Measurements from ENCODE around the gene LRRK1. TPM values are rescaled to one million over a fixed set of nuclear protein-coding genes. Genes with fewer than 3 reads are reported as not detected.

The LRRK1 gene, protein sequence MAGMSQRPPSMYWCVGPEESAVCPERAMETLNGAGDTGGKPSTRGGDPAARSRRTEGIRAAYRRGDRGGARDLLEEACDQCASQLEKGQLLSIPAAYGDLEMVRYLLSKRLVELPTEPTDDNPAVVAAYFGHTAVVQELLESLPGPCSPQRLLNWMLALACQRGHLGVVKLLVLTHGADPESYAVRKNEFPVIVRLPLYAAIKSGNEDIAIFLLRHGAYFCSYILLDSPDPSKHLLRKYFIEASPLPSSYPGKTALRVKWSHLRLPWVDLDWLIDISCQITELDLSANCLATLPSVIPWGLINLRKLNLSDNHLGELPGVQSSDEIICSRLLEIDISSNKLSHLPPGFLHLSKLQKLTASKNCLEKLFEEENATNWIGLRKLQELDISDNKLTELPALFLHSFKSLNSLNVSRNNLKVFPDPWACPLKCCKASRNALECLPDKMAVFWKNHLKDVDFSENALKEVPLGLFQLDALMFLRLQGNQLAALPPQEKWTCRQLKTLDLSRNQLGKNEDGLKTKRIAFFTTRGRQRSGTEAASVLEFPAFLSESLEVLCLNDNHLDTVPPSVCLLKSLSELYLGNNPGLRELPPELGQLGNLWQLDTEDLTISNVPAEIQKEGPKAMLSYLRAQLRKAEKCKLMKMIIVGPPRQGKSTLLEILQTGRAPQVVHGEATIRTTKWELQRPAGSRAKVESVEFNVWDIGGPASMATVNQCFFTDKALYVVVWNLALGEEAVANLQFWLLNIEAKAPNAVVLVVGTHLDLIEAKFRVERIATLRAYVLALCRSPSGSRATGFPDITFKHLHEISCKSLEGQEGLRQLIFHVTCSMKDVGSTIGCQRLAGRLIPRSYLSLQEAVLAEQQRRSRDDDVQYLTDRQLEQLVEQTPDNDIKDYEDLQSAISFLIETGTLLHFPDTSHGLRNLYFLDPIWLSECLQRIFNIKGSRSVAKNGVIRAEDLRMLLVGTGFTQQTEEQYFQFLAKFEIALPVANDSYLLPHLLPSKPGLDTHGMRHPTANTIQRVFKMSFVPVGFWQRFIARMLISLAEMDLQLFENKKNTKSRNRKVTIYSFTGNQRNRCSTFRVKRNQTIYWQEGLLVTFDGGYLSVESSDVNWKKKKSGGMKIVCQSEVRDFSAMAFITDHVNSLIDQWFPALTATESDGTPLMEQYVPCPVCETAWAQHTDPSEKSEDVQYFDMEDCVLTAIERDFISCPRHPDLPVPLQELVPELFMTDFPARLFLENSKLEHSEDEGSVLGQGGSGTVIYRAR (N-terminal part only)
- total RNA-seq = 10 to 100 TPM; 12.1 to 23.8 (median 15.2) TPM

DNA sequence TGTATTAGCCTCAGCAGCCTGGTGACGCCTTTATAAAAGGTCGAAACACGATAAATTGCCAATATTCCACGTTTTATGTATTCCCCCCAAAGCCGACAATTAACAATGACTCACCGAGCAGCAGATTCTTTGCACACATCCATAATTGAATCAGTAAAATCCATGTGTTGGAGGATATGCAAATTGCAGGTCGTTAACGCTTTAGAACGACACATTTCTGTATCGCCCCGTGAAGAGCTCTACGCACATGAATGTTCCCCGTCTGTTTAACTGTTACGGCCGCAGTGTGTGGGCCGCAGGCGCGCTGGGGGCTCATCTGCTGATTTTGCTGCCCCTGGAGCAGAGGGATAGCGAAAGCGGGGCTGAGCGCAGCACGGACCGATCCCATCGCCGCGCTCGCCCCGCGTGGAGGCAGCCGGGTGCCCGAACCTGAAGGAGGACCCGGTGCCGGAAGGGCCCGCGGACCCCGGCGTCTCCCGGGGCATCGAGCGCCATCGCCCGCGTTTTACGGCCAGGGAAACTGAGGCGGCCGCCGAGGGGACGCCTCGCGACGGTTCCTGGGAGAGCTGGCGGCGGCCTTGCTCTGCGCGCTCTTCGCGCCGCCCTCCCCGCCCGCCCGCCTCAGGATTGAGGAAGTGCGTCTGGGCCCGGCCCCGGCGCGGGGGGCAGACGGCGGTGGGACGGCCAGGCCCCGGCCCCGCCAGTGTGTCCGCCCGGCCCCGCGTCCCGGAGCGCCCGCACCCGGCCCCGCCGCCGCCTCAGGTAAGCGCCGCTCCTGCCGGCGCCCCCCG is at the start of gene LRRK1:
LRRK1 (plus strand) TSS at position 668 of the 791 bp plus-strand sequence. CDS start 5,276 bp downstream, outside the sequence.
- no peaks in the 10 kb centered on the region for H3K9me3 ChIP-seq
- 3 to 7% methylated on average over 5 to 6 of the region's 87 CpGs for whole genome bisulfite sequencing, 2 donors (ENCODE audit: low coverage in 1 of 2)
- peak within 1 kb of the TSS; percentile 46 to 73 for H3K4me3 ChIP-seq
- H3K27ac ChIP-seq = peak within 1 kb of the TSS in 3 of 4 donors; percentile 76 to 84 (median 78)
- TF ChIP-seq POLR2AphosphoS5 (IDR thresholded peaks at IDR 0.05) (no peak), POLR2A (IDR thresholded peaks at IDR 0.05) (peak; percentile 23 to 36)
- TF ChIP-seq, protein P1, sequence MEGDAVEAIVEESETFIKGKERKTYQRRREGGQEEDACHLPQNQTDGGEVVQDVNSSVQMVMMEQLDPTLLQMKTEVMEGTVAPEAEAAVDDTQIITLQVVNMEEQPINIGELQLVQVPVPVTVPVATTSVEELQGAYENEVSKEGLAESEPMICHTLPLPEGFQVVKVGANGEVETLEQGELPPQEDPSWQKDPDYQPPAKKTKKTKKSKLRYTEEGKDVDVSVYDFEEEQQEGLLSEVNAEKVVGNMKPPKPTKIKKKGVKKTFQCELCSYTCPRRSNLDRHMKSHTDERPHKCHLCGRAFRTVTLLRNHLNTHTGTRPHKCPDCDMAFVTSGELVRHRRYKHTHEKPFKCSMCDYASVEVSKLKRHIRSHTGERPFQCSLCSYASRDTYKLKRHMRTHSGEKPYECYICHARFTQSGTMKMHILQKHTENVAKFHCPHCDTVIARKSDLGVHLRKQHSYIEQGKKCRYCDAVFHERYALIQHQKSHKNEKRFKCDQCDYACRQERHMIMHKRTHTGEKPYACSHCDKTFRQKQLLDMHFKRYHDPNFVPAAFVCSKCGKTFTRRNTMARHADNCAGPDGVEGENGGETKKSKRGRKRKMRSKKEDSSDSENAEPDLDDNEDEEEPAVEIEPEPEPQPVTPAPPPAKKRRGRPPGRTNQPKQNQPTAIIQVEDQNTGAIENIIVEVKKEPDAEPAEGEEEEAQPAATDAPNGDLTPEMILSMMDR (IDR thresholded peaks at IDR 0.05) = no peak
- peaks cover 0 to 43% (median 4%) of the 10 kb centered on the region in 3 donors for H3K4me1 ChIP-seq
- peaks cover 58% of the 10 kb centered on the region for H3K27me3 ChIP-seq
- ATAC-seq = peak; percentile 64
- H3K36me3 ChIP-seq = no peaks in the 10 kb centered on the region

DNA sequence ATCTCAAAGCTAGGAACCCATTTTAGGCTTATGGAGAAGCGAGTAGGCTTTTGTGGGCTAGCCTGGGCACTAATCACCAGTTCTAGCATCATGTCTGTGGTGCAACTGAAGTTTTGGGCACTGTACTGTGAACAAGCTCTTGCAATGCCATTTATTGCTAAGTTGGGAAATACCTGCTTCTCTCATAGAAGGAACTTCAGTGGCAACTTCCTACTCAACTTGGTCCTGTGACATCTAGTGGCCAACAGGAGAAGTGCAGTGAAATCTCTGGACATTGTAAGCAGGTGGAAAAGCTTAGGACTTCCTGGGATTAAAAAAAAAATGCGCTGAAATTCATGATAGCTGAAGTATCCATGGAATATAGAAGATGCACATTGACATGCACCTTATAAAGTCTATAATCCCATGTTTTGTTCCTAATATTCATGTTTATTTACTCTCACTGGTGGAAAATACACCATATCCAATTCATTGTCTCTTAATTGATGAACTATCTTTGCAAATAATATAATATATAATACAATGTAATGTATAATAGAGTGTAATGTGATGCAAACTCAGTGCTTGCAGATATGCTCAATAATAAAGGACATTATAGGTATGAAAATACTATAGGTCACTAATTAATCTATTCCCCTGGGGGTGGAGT is 46.0 kb upstream of the LRRK1 start:
- no peak overlapping the region for H3K27ac ChIP-seq
- TF ChIP-seq POLR2AphosphoS5 (IDR thresholded peaks at IDR 0.05) (no peak), EP300 (IDR thresholded peaks at IDR 0.05) (no peak), POLR2A (IDR thresholded peaks at IDR 0.05) (no peak)
- TF ChIP-seq, protein P1 (IDR thresholded peaks at IDR 0.05) = peak; percentile 88 to 98 (median 96)
- H3K4me1 ChIP-seq = no peaks in the 10 kb centered on the region
- peak; percentile 85 for ATAC-seq
- no peaks in the 10 kb centered on the region for H3K9me3 ChIP-seq
- WGBS, 2 donors (ENCODE audit: low coverage in 1 of 2) = 42 to 45% methylated on average over 2 of the region's 2 CpGs
- no peaks in the 10 kb centered on the region for H3K36me3 ChIP-seq
- H3K27me3 ChIP-seq = peaks cover 23% of the 10 kb centered on the region
- no peak overlapping the region for H3K4me3 ChIP-seq

DNA sequence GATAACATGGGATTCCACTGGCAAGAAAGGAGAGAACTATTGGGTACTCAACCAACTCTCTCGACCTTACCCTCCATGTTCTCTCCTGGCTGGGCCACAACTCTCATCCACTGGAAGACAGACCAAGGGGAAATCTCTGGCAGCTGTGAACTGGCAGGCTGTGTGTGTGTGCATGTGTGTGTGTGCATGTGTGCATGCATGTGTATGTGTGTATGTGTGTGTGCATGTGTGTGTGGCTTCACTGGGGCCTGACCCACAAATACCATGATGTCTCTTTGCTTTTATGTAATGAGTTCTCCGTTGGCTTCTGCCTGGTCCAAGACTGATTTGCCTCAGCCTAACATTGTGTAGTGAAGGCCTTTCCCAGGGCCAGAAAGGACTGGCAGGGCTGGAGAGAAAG is 43.7 kb upstream of the LRRK1 start:
- TF ChIP-seq POLR2AphosphoS5 (IDR thresholded peaks at IDR 0.05) (no peak), POLR2A (IDR thresholded peaks at IDR 0.05) (no peak), EP300 (IDR thresholded peaks at IDR 0.05) (no peak)
- TF ChIP-seq, protein P1 (IDR thresholded peaks at IDR 0.05) = no peak

DNA sequence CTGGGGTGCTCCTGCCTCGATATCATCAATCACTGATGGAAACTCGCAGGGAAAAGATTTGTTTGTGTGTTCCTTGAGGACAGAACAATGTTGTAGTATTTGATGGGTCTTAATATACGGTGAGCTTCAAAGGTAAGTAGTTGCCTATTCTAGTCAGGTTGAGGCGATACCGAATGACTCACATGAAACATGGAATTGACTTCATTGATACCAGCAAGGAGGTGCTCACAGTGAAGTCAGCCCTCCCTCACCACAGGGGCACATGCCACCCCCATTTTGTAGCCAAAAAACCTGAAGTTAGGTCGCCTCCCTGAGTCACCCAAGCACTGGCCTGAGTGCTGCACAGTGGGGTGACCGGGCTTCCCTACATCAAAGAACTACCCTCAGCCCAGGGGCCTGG is 43.2 kb upstream of the LRRK1 start:
- WGBS, 2 donors (ENCODE audit: low coverage in 1 of 2) = 83 to 92% methylated on average over 1 to 4 of the region's 7 CpGs

More for the DNA sequence above, 43.7 kb upstream of the LRRK1 start:
- no peak for ATAC-seq
- H3K27ac ChIP-seq = no peak overlapping the region
- no peak overlapping the region for H3K4me3 ChIP-seq
- H3K36me3 ChIP-seq = no peaks in the 10 kb centered on the region
- H3K27me3 ChIP-seq = peaks cover 46% of the 10 kb centered on the region
- peaks cover 0 to 18% (median 0%) of the 10 kb centered on the region in 3 donors for H3K4me1 ChIP-seq
- 100% methylated on average over 1 of the region's 2 CpGs; no CpG with 5 or more reads in 1 of the 2 donors for WGBS, 2 donors (ENCODE audit: low coverage in 1 of 2)
- no peaks in the 10 kb centered on the region for H3K9me3 ChIP-seq

More for the DNA sequence above, 43.2 kb upstream of the LRRK1 start:
- Histone ChIP-seq H3K4me1 (peaks cover 0 to 22% (median 0%) of the 10 kb centered on the region in 3 donors), H3K4me3 (no peak overlapping the region), H3K9me3 (no peaks in the 10 kb centered on the region), H3K27me3 (peaks cover 51% of the 10 kb centered on the region), H3K27ac (no peak overlapping the region), H3K36me3 (no peaks in the 10 kb centered on the region)
- TF ChIP-seq, protein P1 (IDR thresholded peaks at IDR 0.05) = no peak
- TF ChIP-seq POLR2AphosphoS5 (IDR thresholded peaks at IDR 0.05) = no peak
- no peak for TF ChIP-seq POLR2A (IDR thresholded peaks at IDR 0.05)
- no peak for TF ChIP-seq EP300 (IDR thresholded peaks at IDR 0.05)
- ATAC-seq = no peak

Measured in gastroesophageal sphincter (tissue), 4 donors.